ENCODE data around the gene WWOX.

- TF ChIP-seq CTCF (IDR thresholded peaks at IDR 0.05; ENCODE audit: low read depth, low read length) (no peak), POLR2A (IDR thresholded peaks at IDR 0.05; ENCODE audit: extremely low read depth, insufficient read length) (no peak)
Measured at GRCh38 chr16:79211586-79211985, 1112.1 kb downstream of the WWOX start.

All from NB4 (cell line).